A549 (cell line): Measurements from ENCODE around the gene DEPDC5.

Source experiments
- CTCF ChIP-seq: fragments of >200 bp; sonication (Bioruptor Twin); formaldehyde crosslinking; IDR thresholded peaks from 3 replicates; pipeline ENCODE4 v1.5.1; 2016
- POLR2A ChIP-seq: IDR thresholded peaks from 2 replicates; pipeline ENCODE4 v1.6.1; 2012; ENCODE audit warnings: mild to moderate bottlenecking, low read length

GRCh38 chr22:31736458-31736857 lies 17.4 kb upstream of the DEPDC5 start:
- TF ChIP-seq CTCF (no peak), POLR2A (no peak)
